SK-N-SH treated with all-trans-retinoic acid at 6 μM for 48 hours (cell line): Measurements from ENCODE around the gene OSGIN1.

ENCODE experiments used
- ATAC-seq: fragments of 200-7000 bp; cut with Tn5 transposase; 3 replicates; pipeline ENCODE4 v1.9.1; 2020; ENCODE audit warnings: mild to moderate bottlenecking, moderate library complexity
- CREB5 ChIP-seq: fragments of 250-450 bp; sonication (Bioruptor Pico); IDR thresholded peaks from 2 replicates; pipeline ENCODE4 v1.5.1; 2020; ENCODE audit warnings: low read depth, mild to moderate bottlenecking, moderate library complexity
- CSDC2 ChIP-seq: fragments of 250-450 bp; sonication (Bioruptor Pico); IDR thresholded peaks from 2 replicates; pipeline ENCODE4 v1.5.0; 2020; ENCODE audit warnings: mild to moderate bottlenecking, moderate library complexity
- CSRNP3 ChIP-seq: fragments of 250-450 bp; sonication (Bioruptor Pico); IDR thresholded peaks from 2 replicates; pipeline ENCODE4 v1.5.1; 2021; ENCODE audit warnings: mild to moderate bottlenecking, moderate library complexity
- ESRRG ChIP-seq: fragments of 250-450 bp; sonication (Bioruptor Pico); IDR thresholded peaks from 2 replicates; pipeline ENCODE4 v1.6.1; 2021; ENCODE audit warnings: mild to moderate bottlenecking
- GLIS3 ChIP-seq: fragments of 250-450 bp; sonication (Bioruptor Pico); IDR thresholded peaks from 2 replicates; pipeline ENCODE4 v1.5.0; 2020; ENCODE audit warnings: mild to moderate bottlenecking, moderate library complexity
- ISL1 ChIP-seq: fragments of 250-450 bp; sonication (Bioruptor Pico); IDR thresholded peaks from 2 replicates; pipeline ENCODE4 v2.1.2; 2022; ENCODE audit warnings: mild to moderate bottlenecking, moderate library complexity
- OSR1 ChIP-seq: fragments of 250-450 bp; sonication (Bioruptor Pico); IDR thresholded peaks from 2 replicates; pipeline ENCODE4 v1.8.0; 2022; ENCODE audit warnings: moderate library complexity, mild to moderate bottlenecking, inconsistent platforms
- POU6F1 ChIP-seq: fragments of 250-450 bp; sonication (Bioruptor Pico); IDR thresholded peaks from 2 replicates; pipeline ENCODE4 v1.8.0; 2021; ENCODE audit warnings: low read depth, mild to moderate bottlenecking, moderate library complexity, borderline replicate concordance
- PPARA ChIP-seq: fragments of 250-450 bp; sonication (Bioruptor Pico); IDR thresholded peaks from 2 replicates; pipeline ENCODE4 v1.5.0; 2020; ENCODE audit warnings: mild to moderate bottlenecking, borderline replicate concordance
- SNAI2 ChIP-seq: fragments of 250-450 bp; sonication (Bioruptor Pico); IDR thresholded peaks from 2 replicates; pipeline ENCODE4 v1.5.0; 2020; ENCODE audit warnings: mild to moderate bottlenecking, moderate library complexity
- TCF4 ChIP-seq: fragments of 250-450 bp; sonication (Bioruptor Pico); IDR thresholded peaks from 2 replicates; pipeline ENCODE4 v1.8.0; 2021; ENCODE audit warnings: mild to moderate bottlenecking, moderate library complexity, borderline replicate concordance
- TSHZ2 ChIP-seq: fragments of 250-450 bp; sonication (Bioruptor Pico); IDR thresholded peaks from 2 replicates; pipeline ENCODE4 v1.5.0; 2020; ENCODE audit warnings: mild to moderate bottlenecking, moderate library complexity
- ZC3H10 ChIP-seq: fragments of 250-450 bp; sonication (Bioruptor Pico); IDR thresholded peaks from 2 replicates; pipeline ENCODE4 v1.5.1; 2021; ENCODE audit warnings: mild to moderate bottlenecking, moderate library complexity
- ZFP3 ChIP-seq: fragments of 250-450 bp; sonication (Bioruptor Pico); IDR thresholded peaks from 2 replicates; pipeline ENCODE4 v1.5.0; 2020; ENCODE audit warnings: mild to moderate bottlenecking, moderate library complexity
- ZFP30 ChIP-seq: fragments of 450-650 bp; formaldehyde crosslinking; IDR thresholded peaks from 2 replicates; pipeline ENCODE4 v1.5.0; 2022; ENCODE audit warnings: mild to moderate bottlenecking, moderate library complexity
- ZNF70 ChIP-seq: fragments of 450-650 bp; formaldehyde crosslinking; IDR thresholded peaks from 2 replicates; pipeline ENCODE4 v1.5.0; 2020; ENCODE audit warnings: mild to moderate bottlenecking, moderate library complexity
- ZNF8 ChIP-seq: fragments of 450-650 bp; formaldehyde crosslinking; IDR thresholded peaks from 2 replicates; pipeline ENCODE4 v1.5.0; 2020; ENCODE audit warnings: mild to moderate bottlenecking, moderate library complexity

Gene OSGIN1

GRCh38 chr16:84007520-84007919 is 54.5 kb downstream of the OSGIN1 start:
- TF ChIP-seq SNAI2 (CRISPR knock-in tag), result no peak
- TF ChIP-seq ISL1 (CRISPR knock-in tag), result no peak
- no peak for TF ChIP-seq ESRRG
- TF ChIP-seq TSHZ2 (CRISPR knock-in tag), result no peak
- TF ChIP-seq ZNF8 (CRISPR knock-in tag), result no peak
- TF ChIP-seq ZFP3 (CRISPR knock-in tag), result no peak
- no peak for TF ChIP-seq ZNF70 (CRISPR knock-in tag)
- no peak for ATAC-seq

GRCh38 chr16:84007965-84008364 is 54.9 kb downstream of the OSGIN1 start:
- no peak for TF ChIP-seq SNAI2 (CRISPR knock-in tag)
- TF ChIP-seq, all 23 proteins: peak for 0
- no peak for ATAC-seq

- ATAC-seq, result no peak
- TF ChIP-seq CSRNP3 (CRISPR knock-in tag), result no peak
- TF ChIP-seq ZNF8 (CRISPR knock-in tag), result no peak
- TF ChIP-seq CREB5, result no peak
- TF ChIP-seq GLIS3 (CRISPR knock-in tag), result no peak
- no peak for TF ChIP-seq TSHZ2 (CRISPR knock-in tag)
- TF ChIP-seq, all 23 proteins: peak for 0
Measured at GRCh38 chr16:84009282-84009681, 56.2 kb downstream of the OSGIN1 start.

GRCh38 chr16:84013787-84014569 is 60.9 kb downstream of the OSGIN1 start:
- TF ChIP-seq SNAI2 (CRISPR knock-in tag) (no peak), ZNF70 (CRISPR knock-in tag) (no peak), CREB5 (no peak), PPARA (CRISPR knock-in tag) (no peak), TCF4 (no peak), ZC3H10 (CRISPR knock-in tag) (no peak), TSHZ2 (CRISPR knock-in tag) (no peak), ZFP30 (CRISPR knock-in tag) (no peak), ESRRG (no peak), CSRNP3 (CRISPR knock-in tag) (no peak), CSDC2 (CRISPR knock-in tag) (no peak), OSR1 (CRISPR knock-in tag) (no peak), POU6F1 (CRISPR knock-in tag) (no peak)
- TF ChIP-seq, all 23 proteins: peak for 0
- peak; percentile 87 for ATAC-seq
